HG03025 (cell line): ENCODE results near the gene ERFL.
A peak's percentile ranks its signal among the peaks of the same experiment; 100 is the strongest.

ENCODE experiments used
- ATAC-seq: cut with Tn5 transposase; IDR thresholded peaks from one replicate; pipeline ENCODE4 v1.9.1; 2021; ENCODE audit warnings: mild to moderate bottlenecking, moderate library complexity; ENCODE audit not compliant: unreplicated experiment, low FRiP score

ERFL gene

DNA sequence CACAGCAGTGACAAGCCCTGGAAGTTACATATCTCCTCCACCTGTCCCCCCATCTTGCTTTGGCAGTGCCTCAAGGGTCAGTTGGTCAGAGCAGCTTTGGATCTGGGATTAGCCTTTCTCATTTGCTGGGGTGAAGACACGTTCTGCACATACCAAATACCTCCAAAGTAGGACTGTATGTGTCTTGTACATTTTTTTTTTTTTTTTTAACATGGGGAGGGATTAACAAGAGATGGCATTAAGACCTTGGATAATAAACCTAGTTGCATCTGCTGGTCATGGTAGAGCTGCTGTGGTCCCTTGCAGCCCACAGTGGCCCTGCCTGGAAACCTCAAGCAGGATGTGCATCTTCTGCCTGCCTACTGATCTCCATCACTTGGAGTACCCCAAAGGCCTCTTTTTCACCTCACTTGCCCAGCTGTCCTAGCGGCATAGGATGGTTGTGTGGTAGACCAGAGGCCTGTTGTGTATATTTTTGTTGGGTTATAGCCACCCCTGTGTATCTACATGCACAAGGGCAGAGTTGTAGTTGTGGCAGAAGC is 65.7 kb downstream of the ERFL start:
- ATAC-seq: no peak

DNA sequence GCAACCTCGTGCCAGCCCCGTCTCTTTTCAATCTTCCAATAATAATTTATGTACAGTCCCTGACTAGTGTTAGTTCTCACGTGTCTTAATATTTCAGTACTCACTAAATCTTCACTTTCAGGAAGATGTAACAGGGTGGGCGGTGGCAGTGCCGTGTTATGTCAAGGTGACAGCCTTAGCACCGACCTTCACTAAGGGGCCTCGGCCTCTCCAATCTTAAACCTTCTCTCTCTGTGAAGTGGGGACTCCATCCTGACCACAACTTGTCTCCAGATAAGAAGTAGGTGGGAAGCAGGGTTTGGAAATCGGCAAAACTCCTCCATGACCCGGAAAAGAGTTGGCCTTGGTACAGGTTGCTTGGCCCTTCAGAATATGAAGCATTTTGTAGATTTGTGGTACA is 66.4 kb downstream of the ERFL start:
- no peak for ATAC-seq

GRCh38 chr19:41861116-41861768 is 67.0 kb downstream of the ERFL start:
- no peak for ATAC-seq

DNA sequence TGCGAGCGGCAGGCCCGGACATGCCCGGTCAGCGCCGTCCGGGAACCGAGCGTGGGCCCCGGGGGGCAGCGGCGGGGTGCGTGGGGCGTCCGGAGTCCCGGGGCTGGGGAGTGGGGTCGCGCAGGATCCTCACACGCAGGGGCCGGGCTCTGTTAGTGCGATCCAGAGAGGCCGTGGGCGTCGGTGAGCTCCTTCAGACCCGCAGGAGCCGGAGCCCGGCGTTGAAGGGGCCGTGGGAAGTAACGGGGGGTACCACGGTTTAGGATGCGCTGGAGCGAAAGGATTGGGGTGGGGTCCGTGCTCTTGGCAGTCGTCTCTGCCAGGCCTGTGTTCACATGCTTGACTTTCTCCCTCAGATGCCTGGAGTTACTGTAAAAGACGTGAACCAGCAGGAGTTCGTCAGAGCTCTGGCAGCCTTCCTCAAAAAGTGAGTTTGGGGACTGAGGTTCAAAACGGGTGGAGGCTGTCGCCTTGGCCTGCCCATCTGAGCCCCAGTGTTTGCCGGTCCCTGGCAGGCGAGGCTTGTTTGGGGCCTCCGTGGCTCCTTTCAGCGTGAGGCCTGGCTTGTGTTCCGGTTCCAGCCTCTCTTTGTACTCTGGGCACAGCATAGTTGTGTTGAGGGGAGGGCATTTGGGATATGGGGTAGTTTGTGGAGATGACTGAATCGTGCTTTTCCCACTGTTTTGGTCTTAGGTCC is 67.7 kb downstream of the ERFL start:
- ATAC-seq: no peak

DNA sequence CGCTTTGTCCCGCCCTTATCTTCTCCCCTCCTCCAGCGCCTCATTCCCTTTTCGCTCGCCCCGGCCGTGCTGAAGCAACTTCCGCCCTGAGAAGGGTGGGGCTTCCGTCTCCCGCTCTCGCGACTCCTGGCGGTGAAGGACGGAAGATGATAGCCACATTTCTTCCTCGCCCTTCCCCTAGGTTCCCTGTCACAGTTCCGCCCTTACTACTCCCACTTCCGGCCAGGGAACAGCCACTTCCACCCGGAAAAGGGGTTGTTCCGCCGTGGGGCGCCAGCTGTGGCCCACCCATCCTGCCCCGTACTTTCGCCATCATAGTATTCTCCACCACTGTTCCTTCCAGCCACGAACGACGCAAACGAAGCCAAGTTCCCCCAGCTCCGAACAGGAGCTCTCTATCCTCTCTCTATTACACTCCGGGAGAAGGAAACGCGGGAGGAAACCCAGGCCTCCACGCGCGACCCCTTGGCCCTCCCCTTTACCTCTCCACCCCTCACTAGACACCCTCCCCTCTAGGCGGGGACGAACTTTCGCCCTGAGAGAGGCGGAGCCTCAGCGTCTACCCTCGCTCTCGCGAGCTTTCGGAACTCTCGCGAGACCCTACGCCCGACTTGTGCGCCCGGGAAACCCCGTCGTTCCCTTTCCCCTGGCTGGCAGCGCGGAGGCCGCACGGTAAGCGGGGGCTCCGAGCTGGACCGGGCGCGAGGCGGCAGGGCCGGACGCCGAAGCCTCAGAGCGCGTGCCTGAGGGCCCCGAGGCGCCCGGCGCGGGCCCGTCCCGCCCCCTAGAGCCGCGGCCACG is 68.4 kb downstream of the ERFL start, which contains the start of gene RPS19:
TSS of gene RPS19 (plus strand) at position 638 of the 801 bp plus-strand sequence. CDS start 520 bp downstream, outside the sequence.
- peak; percentile 76 for ATAC-seq

DNA sequence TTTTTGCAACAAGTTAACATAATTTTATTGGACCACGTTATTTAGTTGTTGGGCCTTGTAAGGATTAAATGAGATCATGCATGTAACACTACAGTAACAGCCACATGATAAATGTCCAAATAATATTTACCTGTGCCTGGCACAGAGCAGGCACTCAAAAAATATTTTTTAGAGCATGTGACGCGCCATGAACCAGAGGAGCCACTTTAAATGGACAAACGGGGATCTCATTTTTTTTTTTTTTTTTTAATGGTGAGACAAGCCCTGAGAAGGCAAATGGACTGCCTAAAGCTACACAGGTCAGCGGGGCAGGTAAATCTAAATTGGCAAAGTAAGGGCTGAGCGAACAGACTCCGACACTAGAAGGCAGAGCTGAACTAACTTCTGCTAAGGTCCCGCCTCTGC is 69.0 kb downstream of the ERFL start:
- no peak for ATAC-seq
